GM23338 (cell line): ENCODE results near the gene FARS2. TPM values are rescaled to one million over a fixed set of nuclear protein-coding genes. Genes with fewer than 3 reads are reported as not detected.
A peak's percentile ranks its signal among the peaks of the same experiment; 100 is the strongest.

Experiments
- ATAC-seq: fragments of 200-7000 bp; cut with Tn5 transposase; 3 replicates; pipeline ENCODE4 v1.9.1; 2020
- DNase-seq: peaks from one replicate; pipeline ENCODE4 v3.0.0-alpha.2; 2015; ENCODE audit warnings: low spot score
- H2AFZ ChIP-seq: fragments of 200-600 bp; sonication (generic); 2 replicates; pipeline ENCODE4 v1.8.0; 2016; ENCODE audit warnings: antibody characterized with exemption, mild to moderate bottlenecking, moderate library complexity
- H3F3A ChIP-seq: fragments of 200-600 bp; sonication (generic); replicated peaks from 2 replicates; pipeline ENCODE4 v1.8.0; 2017; ENCODE audit warnings: antibody characterized with exemption, mixed run types, low read depth
- H3K27ac ChIP-seq: fragments of 200-600 bp; sonication (generic); 2 replicates; pipeline ENCODE4 v1.6.1; 2016; ENCODE audit warnings: low read depth
- H3K27me3 ChIP-seq: fragments of 200-600 bp; sonication (generic); 2 replicates; pipeline ENCODE4 v1.8.0; 2016; ENCODE audit warnings: mild to moderate bottlenecking, mixed run types, moderate library complexity; ENCODE audit not compliant: insufficient read depth
- H3K36me3 ChIP-seq: fragments of 200-600 bp; sonication (generic); 2 replicates; pipeline ENCODE4 v1.8.0; 2016; ENCODE audit warnings: mild to moderate bottlenecking; ENCODE audit not compliant: insufficient read depth
- H3K4me1 ChIP-seq: fragments of 200-600 bp; sonication (generic); 2 replicates; pipeline ENCODE4 v1.8.0; 2016; ENCODE audit warnings: mild to moderate bottlenecking, moderate library complexity; ENCODE audit not compliant: insufficient read depth
- H3K4me2 ChIP-seq: fragments of 200-600 bp; sonication (generic); 2 replicates; pipeline ENCODE4 v1.7.1; 2017; ENCODE audit warnings: mixed run types
- H3K4me3 ChIP-seq: fragments of 200-600 bp; sonication (generic); 2 replicates; pipeline ENCODE4 v1.6.1; 2016; ENCODE audit warnings: mixed run types
- H3K79me2 ChIP-seq: fragments of 200-600 bp; sonication (generic); replicated peaks from 2 replicates; pipeline ENCODE4 v1.8.0; 2017; ENCODE audit warnings: mild to moderate bottlenecking; ENCODE audit not compliant: insufficient read depth
- H3K9me2 ChIP-seq: fragments of 200-600 bp; sonication (generic); 2 replicates; pipeline ENCODE4 v1.8.0; 2017; ENCODE audit not compliant: insufficient read depth
- H4K20me1 ChIP-seq: fragments of 200-600 bp; sonication (generic); replicated peaks from 2 replicates; pipeline ENCODE4 v1.8.0; 2017; ENCODE audit warnings: mild to moderate bottlenecking; ENCODE audit not compliant: insufficient read depth
- H3K27ac Mint-ChIP-seq: 2 replicates; pipeline ENCODE4 v1.8.0; 2020; ENCODE audit warnings: inconsistent platforms, mild to moderate bottlenecking, moderate library complexity, mixed read lengths
- H3K27me3 Mint-ChIP-seq: 3 replicates; pipeline ENCODE4 v1.8.0; 2022; ENCODE audit warnings: low read depth, mild to moderate bottlenecking, moderate library complexity, mixed read lengths, inconsistent platforms; ENCODE audit not compliant: insufficient read depth, poor library complexity
- H3K36me3 Mint-ChIP-seq: 3 replicates; pipeline ENCODE4 v1.8.0; 2021; ENCODE audit warnings: low read depth, mild to moderate bottlenecking, inconsistent platforms, moderate library complexity, mixed read lengths
- H3K4me1 Mint-ChIP-seq: 3 replicates; pipeline ENCODE4 v1.8.0; 2020; ENCODE audit warnings: mild to moderate bottlenecking, inconsistent platforms, mixed read lengths
- H3K4me3 Mint-ChIP-seq: 3 replicates; pipeline ENCODE4 v1.8.0; 2021; ENCODE audit warnings: moderate library complexity, mild to moderate bottlenecking, inconsistent platforms, mixed read lengths
- H3K9me3 Mint-ChIP-seq: 3 replicates; pipeline ENCODE4 v1.8.0; 2020; ENCODE audit warnings: moderate library complexity, mild to moderate bottlenecking, inconsistent platforms, mixed read lengths
- CREB1 ChIP-seq: fragments of 250-450 bp; sonication (Bioruptor Pico); IDR thresholded peaks from 2 replicates; pipeline ENCODE4 v1.5.0; 2020; ENCODE audit warnings: low read depth, mild to moderate bottlenecking, moderate library complexity
- EZH2 ChIP-seq: fragments of 200-600 bp; sonication (generic); IDR thresholded peaks from one replicate; pipeline ENCODE4 v1.8.0; 2017; ENCODE audit warnings: antibody characterized with exemption, mild to moderate bottlenecking, low read depth; ENCODE audit not compliant: unreplicated experiment
- EZH2phosphoT487 ChIP-seq: fragments of 200-600 bp; sonication (generic); IDR thresholded peaks from one replicate; pipeline ENCODE4 v1.8.1; 2018; ENCODE audit warnings: antibody characterized with exemption; ENCODE audit not compliant: unreplicated experiment
- JUNB ChIP-seq: IDR thresholded peaks from one replicate; pipeline ENCODE4 v1.6.1; 2016; ENCODE audit warnings: antibody characterized with exemption; ENCODE audit not compliant: unreplicated experiment
- POLR2AphosphoS5 ChIP-seq: IDR thresholded peaks from 2 replicates; pipeline ENCODE4 v1.6.1; 2016; ENCODE audit warnings: antibody characterized with exemption, low read depth
- STAT1 ChIP-seq: IDR thresholded peaks from one replicate; pipeline ENCODE4 v1.6.1; 2016; ENCODE audit warnings: antibody characterized with exemption; ENCODE audit not compliant: unreplicated experiment
- ZNF114 ChIP-seq: fragments of 250-450 bp; sonication (Bioruptor Pico); IDR thresholded peaks from 2 replicates; pipeline ENCODE4 v1.5.0; 2020; ENCODE audit warnings: mild to moderate bottlenecking, moderate library complexity
- ZNF331 ChIP-seq: fragments of 250-450 bp; sonication (Bioruptor Pico); IDR thresholded peaks from 2 replicates; pipeline ENCODE4 v1.5.0; 2020; ENCODE audit warnings: low read depth, mild to moderate bottlenecking, moderate library complexity
- polyA plus RNA-seq: library from polyadenylated mRNA; unstranded; fragments of >200 nt; fragmentation: Nextera tagmentation; extraction: Ambion mirVana; gene quantifications from 2 replicates; pipeline ENCODE4 v1.2.1, GENCODE V29; 2016
- total RNA-seq: library from RNA; depleted of rRNA; stranded (reverse); fragments of >200 nt; shearing (Covaris generic); gene quantifications from 2 replicates; pipeline ENCODE4 v1.2.3, GENCODE V29; 2014
- TF ChIP-seq, protein P1 (sequence below), 2 experiments: fragments of 200-600 bp in 1 of 2; sonication (generic) in 1 of 2; conservative IDR thresholded peaks; 2 replicates each; pipeline versions ENCODE4 v1.5.1 to v1.6.1; 2016 to 2017; ENCODE audit warnings: antibody characterized with exemption in 2 of 2, low read depth in 2 of 2, mild to moderate bottlenecking in 2 of 2, moderate library complexity in 1 of 2
- TF ChIP-seq, protein P2 (sequence below): IDR thresholded peaks from 2 replicates; pipeline ENCODE4 v1.6.1; 2016; ENCODE audit warnings: antibody characterized with exemption

Gene FARS2
- total and polyA plus RNA-seq, 2 experiments from 2014 or later: 7.6 to 19.0 TPM

DNA sequence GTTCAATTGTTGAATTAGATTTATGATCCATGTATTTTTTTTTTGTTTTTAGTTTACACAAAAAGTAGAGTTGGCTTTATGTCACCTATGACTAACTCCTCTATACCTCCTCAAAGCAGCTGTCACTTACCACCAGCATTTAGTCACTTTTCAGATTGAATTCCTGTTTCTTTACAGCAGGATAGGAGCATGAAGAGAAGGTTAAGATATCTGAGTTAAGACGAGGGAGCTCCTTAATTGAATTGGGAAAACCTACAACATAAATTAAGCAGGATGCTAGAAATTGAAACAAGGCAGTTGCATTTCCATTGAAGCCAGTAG lies 237.2 kb downstream of the FARS2 start:
- Histone ChIP-seq H3K27me3 (no peaks in the 10 kb centered on the region), H3K4me1 (peaks cover 20% of the 10 kb centered on the region), H3K4me2 (no peak overlapping the region), H4K20me1 (no peaks in the 10 kb centered on the region), H3K4me3 (no peak overlapping the region), H3K9me2 (peaks cover 6% of the 10 kb centered on the region; the same call in 1 of the 2 replicates), H3K79me2 (no peaks in the 10 kb centered on the region), H3K27ac (no peak overlapping the region), H3F3A (no peaks in the 10 kb centered on the region), H3K36me3 (no peaks in the 10 kb centered on the region), H2AFZ (no peak overlapping the region)
- Mint-ChIP-seq H3K36me3 (no peaks in the 10 kb centered on the region), H3K27me3 (no peaks in the 10 kb centered on the region), H3K4me1 (peaks cover 37% of the 10 kb centered on the region), H3K4me3 (no peak overlapping the region), H3K27ac (no peak overlapping the region), H3K9me3 (no peaks in the 10 kb centered on the region)
- DNase-seq (no peak), ATAC-seq (no peak)
- TF ChIP-seq, protein P1, sequence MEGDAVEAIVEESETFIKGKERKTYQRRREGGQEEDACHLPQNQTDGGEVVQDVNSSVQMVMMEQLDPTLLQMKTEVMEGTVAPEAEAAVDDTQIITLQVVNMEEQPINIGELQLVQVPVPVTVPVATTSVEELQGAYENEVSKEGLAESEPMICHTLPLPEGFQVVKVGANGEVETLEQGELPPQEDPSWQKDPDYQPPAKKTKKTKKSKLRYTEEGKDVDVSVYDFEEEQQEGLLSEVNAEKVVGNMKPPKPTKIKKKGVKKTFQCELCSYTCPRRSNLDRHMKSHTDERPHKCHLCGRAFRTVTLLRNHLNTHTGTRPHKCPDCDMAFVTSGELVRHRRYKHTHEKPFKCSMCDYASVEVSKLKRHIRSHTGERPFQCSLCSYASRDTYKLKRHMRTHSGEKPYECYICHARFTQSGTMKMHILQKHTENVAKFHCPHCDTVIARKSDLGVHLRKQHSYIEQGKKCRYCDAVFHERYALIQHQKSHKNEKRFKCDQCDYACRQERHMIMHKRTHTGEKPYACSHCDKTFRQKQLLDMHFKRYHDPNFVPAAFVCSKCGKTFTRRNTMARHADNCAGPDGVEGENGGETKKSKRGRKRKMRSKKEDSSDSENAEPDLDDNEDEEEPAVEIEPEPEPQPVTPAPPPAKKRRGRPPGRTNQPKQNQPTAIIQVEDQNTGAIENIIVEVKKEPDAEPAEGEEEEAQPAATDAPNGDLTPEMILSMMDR (conservative IDR thresholded peaks at IDR 0.05; ENCODE audit: low read depth in 2 of 2): no peak
- TF ChIP-seq JUNB (no peak), POLR2AphosphoS5 (no peak), EZH2phosphoT487 (no peak), STAT1 (no peak), ZNF114 (CRISPR knock-in tag) (no peak), ZNF331 (CRISPR knock-in tag) (no peak), EZH2 (no peak)
- TF ChIP-seq, protein P2, sequence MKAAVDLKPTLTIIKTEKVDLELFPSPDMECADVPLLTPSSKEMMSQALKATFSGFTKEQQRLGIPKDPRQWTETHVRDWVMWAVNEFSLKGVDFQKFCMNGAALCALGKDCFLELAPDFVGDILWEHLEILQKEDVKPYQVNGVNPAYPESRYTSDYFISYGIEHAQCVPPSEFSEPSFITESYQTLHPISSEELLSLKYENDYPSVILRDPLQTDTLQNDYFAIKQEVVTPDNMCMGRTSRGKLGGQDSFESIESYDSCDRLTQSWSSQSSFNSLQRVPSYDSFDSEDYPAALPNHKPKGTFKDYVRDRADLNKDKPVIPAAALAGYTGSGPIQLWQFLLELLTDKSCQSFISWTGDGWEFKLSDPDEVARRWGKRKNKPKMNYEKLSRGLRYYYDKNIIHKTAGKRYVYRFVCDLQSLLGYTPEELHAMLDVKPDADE: no peak

DNA sequence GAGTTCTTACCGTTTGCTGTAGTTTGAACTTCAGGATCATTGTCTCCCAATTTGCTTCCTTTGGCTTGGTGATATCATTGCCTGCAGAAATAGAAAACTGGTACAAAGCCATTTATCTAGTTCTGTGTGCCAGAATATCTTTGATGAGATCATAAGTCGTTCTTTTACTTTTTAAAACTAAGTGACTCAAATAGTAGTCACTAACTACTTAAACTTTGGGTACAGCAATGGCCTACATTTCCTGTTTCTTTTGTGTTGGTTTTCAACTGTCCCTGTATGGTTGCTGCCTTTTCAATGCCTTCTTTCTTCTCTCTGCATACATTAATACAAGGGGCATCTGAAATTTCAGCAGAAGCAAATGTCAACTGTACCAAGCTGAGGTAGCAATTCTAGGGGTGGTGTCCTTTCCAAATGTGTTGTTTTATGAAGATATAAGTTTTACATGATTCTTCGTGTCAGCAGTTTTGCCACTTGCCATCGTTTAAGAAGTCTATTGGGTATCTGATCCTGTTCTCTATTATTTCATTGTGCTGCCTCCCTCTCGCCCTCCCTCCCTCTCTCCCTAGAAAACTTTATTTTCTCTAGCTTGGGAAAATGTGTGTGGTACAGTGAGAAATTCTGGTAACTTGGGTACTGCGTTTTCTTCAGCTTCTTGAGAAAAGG lies 238.5 kb downstream of the FARS2 start:
- no peaks in the 10 kb centered on the region for H3K36me3 Mint-ChIP-seq
- no peaks in the 10 kb centered on the region for H3K36me3 ChIP-seq
- H3K9me2 ChIP-seq: peaks cover 6% of the 10 kb centered on the region; the same call in 1 of the 2 replicates
- no peak overlapping the region for H3K4me3 ChIP-seq
- no peak overlapping the region; the same call in 1 of the 2 replicates for H3K27ac ChIP-seq
- no peak for DNase-seq
- no peak overlapping the region for H3K4me3 Mint-ChIP-seq
- no peaks in the 10 kb centered on the region for H3K9me3 Mint-ChIP-seq
- H3F3A ChIP-seq: no peaks in the 10 kb centered on the region
- TF ChIP-seq, protein P1 (conservative IDR thresholded peaks at IDR 0.05; ENCODE audit: low read depth in 2 of 2): no peak
- TF ChIP-seq CREB1 (CRISPR knock-in tag): no peak
- no peak for TF ChIP-seq POLR2AphosphoS5
- H3K4me2 ChIP-seq: peak overlapping the region; percentile 35; the same call in 1 of the 2 replicates
- peak overlapping the region; percentile 64; the same call in 1 of the 2 replicates for H3K27ac Mint-ChIP-seq
- H3K4me1 Mint-ChIP-seq: peaks cover 39% of the 10 kb centered on the region
- no peaks in the 10 kb centered on the region for H3K79me2 ChIP-seq
- H3K27me3 ChIP-seq: no peaks in the 10 kb centered on the region
- H4K20me1 ChIP-seq: no peaks in the 10 kb centered on the region
- ATAC-seq: no peak
- no peak overlapping the region for H2AFZ ChIP-seq
- peaks cover 20% of the 10 kb centered on the region for H3K4me1 ChIP-seq
- H3K27me3 Mint-ChIP-seq: no peaks in the 10 kb centered on the region
